DOHH2 (cell line): Measurements from ENCODE around the gene EGR1.

Experiments used
- EZH2phosphoT487 ChIP-seq: fragments of 200-600 bp; sonication (generic); IDR thresholded peaks from 2 replicates; pipeline ENCODE4 v1.6.1; 2017; ENCODE audit warnings: borderline replicate concordance, mild to moderate bottlenecking, antibody characterized with exemption, low read length, moderate library complexity, mixed read lengths
- TF ChIP-seq, protein P1 (sequence below): fragments of 200-600 bp; sonication (generic); IDR thresholded peaks from one replicate; pipeline ENCODE4 v1.5.1; 2014; ENCODE audit warnings: antibody characterized with exemption, mild to moderate bottlenecking, low read depth, low read length; ENCODE audit not compliant: poor library complexity, severe bottlenecking

DNA sequence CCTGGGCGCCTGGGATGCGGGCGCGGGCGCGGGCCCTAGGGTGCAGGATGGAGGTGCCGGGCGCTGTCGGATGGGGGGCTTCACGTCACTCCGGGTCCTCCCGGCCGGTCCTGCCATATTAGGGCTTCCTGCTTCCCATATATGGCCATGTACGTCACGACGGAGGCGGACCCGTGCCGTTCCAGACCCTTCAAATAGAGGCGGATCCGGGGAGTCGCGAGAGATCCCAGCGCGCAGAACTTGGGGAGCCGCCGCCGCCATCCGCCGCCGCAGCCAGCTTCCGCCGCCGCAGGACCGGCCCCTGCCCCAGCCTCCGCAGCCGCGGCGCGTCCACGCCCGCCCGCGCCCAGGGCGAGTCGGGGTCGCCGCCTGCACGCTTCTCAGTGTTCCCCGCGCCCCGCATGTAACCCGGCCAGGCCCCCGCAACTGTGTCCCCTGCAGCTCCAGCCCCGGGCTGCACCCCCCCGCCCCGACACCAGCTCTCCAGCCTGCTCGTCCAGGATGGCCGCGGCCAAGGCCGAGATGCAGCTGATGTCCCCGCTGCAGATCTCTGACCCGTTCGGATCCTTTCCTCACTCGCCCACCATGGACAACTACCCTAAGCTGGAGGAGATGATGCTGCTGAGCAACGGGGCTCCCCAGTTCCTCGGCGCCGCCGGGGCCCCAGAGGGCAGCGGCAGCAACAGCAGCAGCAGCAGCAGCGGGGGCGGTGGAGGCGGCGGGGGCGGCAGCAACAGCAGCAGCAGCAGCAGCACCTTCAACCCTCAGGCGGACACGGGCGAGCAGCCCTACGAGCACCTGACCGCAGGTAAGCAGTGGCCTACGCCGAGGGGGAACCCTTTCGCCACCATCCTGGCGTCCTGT is at the start of gene EGR1:
- TF ChIP-seq, protein P1, sequence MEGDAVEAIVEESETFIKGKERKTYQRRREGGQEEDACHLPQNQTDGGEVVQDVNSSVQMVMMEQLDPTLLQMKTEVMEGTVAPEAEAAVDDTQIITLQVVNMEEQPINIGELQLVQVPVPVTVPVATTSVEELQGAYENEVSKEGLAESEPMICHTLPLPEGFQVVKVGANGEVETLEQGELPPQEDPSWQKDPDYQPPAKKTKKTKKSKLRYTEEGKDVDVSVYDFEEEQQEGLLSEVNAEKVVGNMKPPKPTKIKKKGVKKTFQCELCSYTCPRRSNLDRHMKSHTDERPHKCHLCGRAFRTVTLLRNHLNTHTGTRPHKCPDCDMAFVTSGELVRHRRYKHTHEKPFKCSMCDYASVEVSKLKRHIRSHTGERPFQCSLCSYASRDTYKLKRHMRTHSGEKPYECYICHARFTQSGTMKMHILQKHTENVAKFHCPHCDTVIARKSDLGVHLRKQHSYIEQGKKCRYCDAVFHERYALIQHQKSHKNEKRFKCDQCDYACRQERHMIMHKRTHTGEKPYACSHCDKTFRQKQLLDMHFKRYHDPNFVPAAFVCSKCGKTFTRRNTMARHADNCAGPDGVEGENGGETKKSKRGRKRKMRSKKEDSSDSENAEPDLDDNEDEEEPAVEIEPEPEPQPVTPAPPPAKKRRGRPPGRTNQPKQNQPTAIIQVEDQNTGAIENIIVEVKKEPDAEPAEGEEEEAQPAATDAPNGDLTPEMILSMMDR: no peak
- TF ChIP-seq EZH2phosphoT487: no peak; the same call in 1 of the 2 replicates
